GM12872 (cell line): Measurements from ENCODE around the gene TMA7.

Experiments
- TF ChIP-seq, protein P1 (sequence below): IDR thresholded peaks from 3 replicates; pipeline ENCODE4 v1.5.1; 2011; ENCODE audit warnings: low read depth, mild to moderate bottlenecking, low read length, moderate library complexity; ENCODE audit not compliant: insufficient read depth

Gene TMA7

DNA sequence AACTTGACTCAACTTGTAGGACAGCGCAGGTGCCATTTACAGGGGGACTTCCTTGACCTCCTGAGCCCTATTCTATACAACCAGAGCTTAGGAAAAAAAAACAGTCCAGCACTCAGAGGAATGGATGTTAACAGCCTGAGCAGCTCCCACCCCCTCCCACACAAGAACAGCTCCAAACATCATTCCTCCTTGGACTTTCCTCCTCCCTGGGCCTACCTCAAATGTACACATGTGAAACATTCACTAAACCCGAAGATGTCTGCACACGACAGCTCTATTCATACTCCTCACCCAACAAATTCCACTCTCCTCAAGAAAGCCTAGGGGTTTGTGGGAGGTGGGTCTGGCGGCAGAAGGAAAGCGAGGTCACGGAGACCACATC lies 6.0 kb downstream of the TMA7 start:
- TF ChIP-seq, protein P1, sequence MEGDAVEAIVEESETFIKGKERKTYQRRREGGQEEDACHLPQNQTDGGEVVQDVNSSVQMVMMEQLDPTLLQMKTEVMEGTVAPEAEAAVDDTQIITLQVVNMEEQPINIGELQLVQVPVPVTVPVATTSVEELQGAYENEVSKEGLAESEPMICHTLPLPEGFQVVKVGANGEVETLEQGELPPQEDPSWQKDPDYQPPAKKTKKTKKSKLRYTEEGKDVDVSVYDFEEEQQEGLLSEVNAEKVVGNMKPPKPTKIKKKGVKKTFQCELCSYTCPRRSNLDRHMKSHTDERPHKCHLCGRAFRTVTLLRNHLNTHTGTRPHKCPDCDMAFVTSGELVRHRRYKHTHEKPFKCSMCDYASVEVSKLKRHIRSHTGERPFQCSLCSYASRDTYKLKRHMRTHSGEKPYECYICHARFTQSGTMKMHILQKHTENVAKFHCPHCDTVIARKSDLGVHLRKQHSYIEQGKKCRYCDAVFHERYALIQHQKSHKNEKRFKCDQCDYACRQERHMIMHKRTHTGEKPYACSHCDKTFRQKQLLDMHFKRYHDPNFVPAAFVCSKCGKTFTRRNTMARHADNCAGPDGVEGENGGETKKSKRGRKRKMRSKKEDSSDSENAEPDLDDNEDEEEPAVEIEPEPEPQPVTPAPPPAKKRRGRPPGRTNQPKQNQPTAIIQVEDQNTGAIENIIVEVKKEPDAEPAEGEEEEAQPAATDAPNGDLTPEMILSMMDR: no peak

DNA sequence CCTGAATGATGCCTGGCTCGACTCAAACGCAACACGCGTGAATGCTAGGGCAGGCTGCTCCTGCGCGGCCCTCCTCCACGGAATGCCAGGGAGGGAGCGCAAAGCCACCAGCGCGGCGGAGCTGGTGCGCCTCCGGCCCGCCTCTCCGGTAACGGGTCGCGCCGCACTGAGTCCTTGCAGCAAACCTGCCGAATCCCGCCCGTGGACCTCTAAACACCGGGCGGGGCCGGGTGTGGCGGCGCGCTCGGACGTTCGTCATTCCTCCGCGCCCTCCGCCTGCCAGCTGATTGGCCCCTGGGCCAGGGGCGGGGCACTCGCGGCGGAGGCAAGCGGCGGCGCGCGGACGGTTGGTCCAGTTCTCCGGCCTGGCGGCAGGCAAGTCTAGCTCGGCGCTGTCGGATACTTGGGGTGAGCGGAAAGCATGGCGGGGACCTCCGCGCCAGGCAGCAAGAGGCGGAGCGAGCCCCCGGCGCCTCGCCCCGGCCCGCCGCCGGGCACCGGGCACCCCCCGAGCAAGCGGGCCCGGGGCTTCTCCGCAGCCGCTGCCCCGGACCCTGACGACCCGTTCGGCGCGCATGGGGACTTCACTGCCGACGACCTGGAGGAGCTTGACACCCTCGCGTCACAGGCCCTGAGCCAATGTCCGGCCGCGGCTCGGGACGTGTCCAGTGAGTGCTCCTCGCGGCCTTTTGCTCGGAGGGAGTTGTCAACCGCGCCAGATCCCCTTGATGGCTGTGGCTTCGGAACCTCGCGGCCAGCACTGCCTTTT lies 6.6 kb downstream of the TMA7 start, which contains the start of gene ATRIP:
ATRIP (plus strand) TSS at position 313 of the 769 bp plus-strand sequence; CDS start at position 422, 109 bp downstream.
- TF ChIP-seq, protein P1: no peak

DNA sequence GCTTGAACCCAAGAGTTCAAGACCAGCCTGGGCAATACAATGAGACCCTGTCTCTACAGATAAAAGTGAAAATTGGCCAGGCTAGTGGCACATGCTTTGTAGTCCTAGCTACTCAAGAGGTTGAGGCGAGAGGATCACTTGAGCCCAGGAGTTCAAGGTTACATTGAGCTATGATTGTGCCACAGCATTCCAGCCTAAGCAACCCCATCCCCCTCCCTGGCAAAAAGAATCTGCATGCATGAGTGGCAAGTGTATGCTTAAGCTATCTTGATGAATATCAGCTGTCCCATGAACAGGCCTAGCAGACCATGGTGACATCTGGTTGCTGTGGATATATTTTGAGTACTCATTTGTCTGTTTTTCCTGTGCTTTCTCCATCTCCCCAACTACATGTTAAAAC lies 11.2 kb downstream of the TMA7 start:
- TF ChIP-seq, protein P1: no peak

DNA sequence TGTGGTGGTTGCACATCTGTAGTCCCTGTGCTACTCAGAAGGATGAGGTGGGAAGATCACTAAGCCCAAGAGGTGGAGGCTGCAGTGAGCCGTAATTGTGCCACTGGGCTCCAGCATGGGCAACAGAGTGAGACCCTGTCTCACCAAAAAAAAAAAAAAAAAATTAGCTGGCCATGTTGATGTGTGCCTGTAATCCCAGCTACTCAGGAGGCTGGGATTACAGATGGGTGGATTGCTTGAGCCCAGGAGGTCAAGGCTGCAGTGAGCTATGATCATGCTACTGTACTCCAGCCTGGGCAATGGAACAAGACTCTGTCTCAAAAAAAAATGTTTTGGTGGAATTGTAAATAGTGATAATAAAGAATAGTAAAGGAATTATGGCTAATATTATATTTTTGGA lies 16.4 kb downstream of the TMA7 start:
- TF ChIP-seq, protein P1: no peak

DNA sequence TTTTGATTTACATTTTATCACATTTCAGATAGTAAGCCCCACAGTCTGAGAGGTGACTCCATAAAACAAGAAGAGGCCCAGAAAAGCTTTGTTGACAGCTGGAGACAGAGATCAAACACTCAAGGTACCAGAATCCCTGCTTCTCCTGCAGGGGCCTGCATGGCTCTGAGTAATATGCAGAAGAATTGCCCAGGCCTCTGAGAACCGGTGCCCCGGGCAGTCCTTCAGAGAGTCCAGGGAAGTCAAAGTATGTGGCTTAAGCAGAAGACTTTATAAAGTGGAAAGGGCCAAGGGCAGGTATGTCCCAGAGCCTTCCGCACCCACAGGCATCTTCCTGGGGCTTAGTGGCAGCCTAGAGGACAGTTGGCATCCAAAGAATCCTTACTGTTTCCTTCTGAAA lies 19.3 kb downstream of the TMA7 start:
- TF ChIP-seq, protein P1: no peak

DNA sequence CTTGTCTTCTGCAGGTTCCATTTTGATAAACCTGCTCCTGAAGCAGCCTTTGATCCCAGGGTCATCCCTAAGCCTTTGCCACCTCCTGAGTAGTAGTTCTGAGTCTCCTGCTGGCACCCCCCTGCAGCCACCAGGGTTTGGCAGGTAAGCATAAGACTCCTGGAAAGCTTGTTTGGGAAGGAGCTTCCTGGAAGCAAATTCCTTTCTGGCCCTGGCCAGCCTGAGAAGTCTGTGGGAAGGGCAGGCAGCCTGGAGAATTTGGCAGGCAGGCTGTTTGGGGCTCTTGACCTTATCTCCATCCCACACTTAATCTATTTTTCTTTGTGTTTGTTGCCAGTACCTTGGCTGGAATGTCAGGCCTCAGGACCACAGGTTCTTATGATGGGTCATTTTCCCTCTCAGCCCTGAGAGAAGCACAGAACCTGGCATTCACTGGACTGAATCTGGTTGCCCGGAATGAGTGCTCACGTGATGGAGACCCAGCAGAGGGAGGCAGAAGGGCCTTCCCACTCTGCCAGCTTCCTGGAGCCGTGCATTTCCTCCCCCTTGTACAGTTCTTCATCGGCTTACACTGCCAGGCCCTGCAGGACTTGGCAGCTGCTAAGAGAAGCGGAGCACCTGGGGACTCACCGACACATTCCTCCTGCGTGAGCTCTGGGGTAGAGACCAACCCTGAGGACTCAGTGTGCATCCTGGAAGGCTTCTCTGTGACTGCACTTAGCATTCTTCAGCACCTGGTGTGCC lies 19.9 kb downstream of the TMA7 start:
- TF ChIP-seq, protein P1: no peak

DNA sequence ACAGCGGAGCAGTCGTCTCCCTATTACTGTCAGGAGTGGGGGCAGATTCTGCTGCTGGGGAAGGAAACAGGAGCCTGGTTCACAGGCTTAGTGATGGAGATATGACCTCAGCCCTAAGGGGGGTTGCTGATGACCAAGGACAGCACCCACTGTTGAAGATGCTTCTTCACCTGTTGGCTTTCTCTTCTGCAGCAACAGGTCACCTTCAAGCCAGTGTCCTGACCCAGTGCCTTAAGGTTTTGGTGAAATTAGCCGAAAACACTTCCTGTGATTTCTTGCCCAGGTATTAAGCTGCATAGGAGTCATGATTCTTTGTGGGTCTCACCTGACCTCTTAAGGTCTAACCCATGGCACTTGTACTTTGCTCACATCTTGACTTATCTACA lies 20.5 kb downstream of the TMA7 start:
- TF ChIP-seq, protein P1: no peak
